OCI-LY3 (cell line): ENCODE data around the gene KARS1.

ENCODE experiments used
- H2AFZ ChIP-seq: fragments of 200-600, 300-600 bp; shearing (Covaris generic); 2 replicates; pipeline ENCODE4 v1.6.0; 2014; ENCODE audit warnings: antibody characterized with exemption, low read depth, low read length
- H3K27ac ChIP-seq: fragments of 200-600, 300-600 bp; sonication (generic); 2 replicates; pipeline ENCODE4 v1.5.1; 2014; ENCODE audit warnings: mild to moderate bottlenecking, low read length, moderate library complexity, mixed read lengths
- H3K27me3 ChIP-seq: fragments of 200-600, 300-600 bp; sonication (generic); 2 replicates; pipeline ENCODE4 v1.6.1; 2014; ENCODE audit warnings: low read depth, low read length, mixed read lengths
- H3K36me3 ChIP-seq: fragments of 200-600, 300-600 bp; sonication (generic); replicated peaks from 2 replicates; pipeline ENCODE3; 2014; ENCODE audit warnings: low read depth, low read length, mixed read lengths
- H3K4me1 ChIP-seq: fragments of 300-600, 200-600 bp; sonication (generic); 2 replicates; pipeline ENCODE4 v1.6.1; 2014; ENCODE audit warnings: low read length, mixed read lengths
- H3K4me2 ChIP-seq: fragments of 200-600, 300-600 bp; sonication (generic); 2 replicates; pipeline ENCODE4 v1.6.1; 2014; ENCODE audit warnings: low read length, mixed read lengths
- H3K4me3 ChIP-seq: fragments of 300-600, 200-600 bp; sonication (generic); 2 replicates; pipeline ENCODE4 v1.5.1; 2014; ENCODE audit warnings: antibody characterized with exemption, mild to moderate bottlenecking, low read length, moderate library complexity
- H3K79me2 ChIP-seq: fragments of 300-600, 200-600 bp; shearing (Covaris generic); 2 replicates; pipeline ENCODE4 v1.6.1; 2014; ENCODE audit warnings: mild to moderate bottlenecking, low read length, mixed read lengths
- H3K9ac ChIP-seq: fragments of 300-600, 200-600 bp; shearing (Covaris generic); 2 replicates; pipeline ENCODE4 v1.6.0; 2014; ENCODE audit warnings: mild to moderate bottlenecking, low read length, moderate library complexity
- H3K9me3 ChIP-seq: fragments of 200-600, 300-600 bp; shearing (Covaris generic); 2 replicates; pipeline ENCODE4 v1.6.1; 2014; ENCODE audit warnings: low read length, mixed read lengths; ENCODE audit not compliant: insufficient read depth
- H4K20me1 ChIP-seq: fragments of 200-600, 300-600 bp; sonication (generic); 2 replicates; pipeline ENCODE4 v1.6.1; 2016; ENCODE audit warnings: low read length, mixed read lengths; ENCODE audit not compliant: insufficient read depth
- EZH2phosphoT487 ChIP-seq: fragments of 200-600 bp; shearing (Covaris generic); IDR thresholded peaks from 2 replicates; pipeline ENCODE4 v1.6.1; 2018; ENCODE audit warnings: antibody characterized with exemption, mixed run types, low read depth
- TF ChIP-seq, protein P1 (sequence below): fragments of 200-600, 300-600 bp; sonication (generic); IDR thresholded peaks from 2 replicates; pipeline ENCODE4 v1.5.1; 2014; ENCODE audit warnings: antibody characterized with exemption, low read length, low read depth

The KARS1 gene

DNA sequence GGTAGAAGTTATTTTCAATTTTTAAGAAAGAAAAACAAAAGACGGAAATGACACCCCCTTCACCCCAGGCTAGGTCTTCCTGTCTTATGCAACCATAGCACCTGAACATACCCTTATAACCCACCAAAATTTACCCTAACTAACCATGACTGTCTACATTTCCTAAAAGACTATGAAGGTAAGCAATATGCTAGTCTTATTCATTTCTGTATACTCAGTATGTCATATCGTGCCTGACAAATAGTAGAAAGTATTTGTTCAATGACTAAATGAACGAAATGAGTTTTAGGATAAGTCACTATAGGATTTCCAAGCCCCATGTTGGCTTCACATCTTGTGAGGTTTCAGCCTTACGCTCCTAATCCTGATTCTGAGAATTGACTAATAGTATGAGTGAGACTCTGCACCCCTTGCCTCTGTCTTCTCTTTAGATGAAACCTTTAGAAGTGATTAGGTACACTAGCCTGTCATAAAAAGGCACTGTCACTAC, 30.9 kb downstream of the KARS1 start:
- Histone ChIP-seq H3K27me3 (no peaks in the 10 kb centered on the region), H3K9ac (no peak overlapping the region), H3K4me1 (peaks cover 24% of the 10 kb centered on the region), H3K79me2 (peaks cover under 1% of the 10 kb centered on the region; the same call in 1 of the 2 replicates), H3K4me2 (peak overlapping the region; percentile 59), H3K27ac (peak overlapping the region; percentile 63), H4K20me1 (no peaks in the 10 kb centered on the region), H3K36me3 (peaks cover 45% of the 10 kb centered on the region), H3K4me3 (peak overlapping the region; percentile 23; the same call in 1 of the 2 replicates), H3K9me3 (no peaks in the 10 kb centered on the region), H2AFZ (no peak overlapping the region)
- TF ChIP-seq, protein P1, sequence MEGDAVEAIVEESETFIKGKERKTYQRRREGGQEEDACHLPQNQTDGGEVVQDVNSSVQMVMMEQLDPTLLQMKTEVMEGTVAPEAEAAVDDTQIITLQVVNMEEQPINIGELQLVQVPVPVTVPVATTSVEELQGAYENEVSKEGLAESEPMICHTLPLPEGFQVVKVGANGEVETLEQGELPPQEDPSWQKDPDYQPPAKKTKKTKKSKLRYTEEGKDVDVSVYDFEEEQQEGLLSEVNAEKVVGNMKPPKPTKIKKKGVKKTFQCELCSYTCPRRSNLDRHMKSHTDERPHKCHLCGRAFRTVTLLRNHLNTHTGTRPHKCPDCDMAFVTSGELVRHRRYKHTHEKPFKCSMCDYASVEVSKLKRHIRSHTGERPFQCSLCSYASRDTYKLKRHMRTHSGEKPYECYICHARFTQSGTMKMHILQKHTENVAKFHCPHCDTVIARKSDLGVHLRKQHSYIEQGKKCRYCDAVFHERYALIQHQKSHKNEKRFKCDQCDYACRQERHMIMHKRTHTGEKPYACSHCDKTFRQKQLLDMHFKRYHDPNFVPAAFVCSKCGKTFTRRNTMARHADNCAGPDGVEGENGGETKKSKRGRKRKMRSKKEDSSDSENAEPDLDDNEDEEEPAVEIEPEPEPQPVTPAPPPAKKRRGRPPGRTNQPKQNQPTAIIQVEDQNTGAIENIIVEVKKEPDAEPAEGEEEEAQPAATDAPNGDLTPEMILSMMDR, result no peak
- TF ChIP-seq EZH2phosphoT487, result no peak

DNA sequence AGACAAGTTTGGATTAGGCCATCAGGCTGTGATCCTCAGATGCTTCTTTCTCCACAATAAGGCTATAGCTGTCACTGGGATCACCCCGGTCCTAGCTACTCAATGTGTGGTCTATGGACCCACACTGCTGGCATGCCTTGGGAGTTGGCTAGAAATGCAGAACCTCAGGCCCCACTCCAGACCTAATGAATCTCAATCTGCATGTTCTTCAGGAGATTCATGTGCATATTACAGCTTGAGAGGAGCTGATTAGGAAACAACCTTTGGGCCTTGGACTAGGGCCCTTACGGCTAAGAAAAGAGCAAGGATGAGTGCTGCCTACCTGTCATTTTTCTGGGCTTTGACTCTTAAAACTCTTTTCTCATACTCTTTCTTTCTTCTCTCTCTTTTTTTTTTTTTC, 31.8 kb downstream of the KARS1 start:
- TF ChIP-seq, protein P1, result no peak
- TF ChIP-seq EZH2phosphoT487, result no peak

DNA sequence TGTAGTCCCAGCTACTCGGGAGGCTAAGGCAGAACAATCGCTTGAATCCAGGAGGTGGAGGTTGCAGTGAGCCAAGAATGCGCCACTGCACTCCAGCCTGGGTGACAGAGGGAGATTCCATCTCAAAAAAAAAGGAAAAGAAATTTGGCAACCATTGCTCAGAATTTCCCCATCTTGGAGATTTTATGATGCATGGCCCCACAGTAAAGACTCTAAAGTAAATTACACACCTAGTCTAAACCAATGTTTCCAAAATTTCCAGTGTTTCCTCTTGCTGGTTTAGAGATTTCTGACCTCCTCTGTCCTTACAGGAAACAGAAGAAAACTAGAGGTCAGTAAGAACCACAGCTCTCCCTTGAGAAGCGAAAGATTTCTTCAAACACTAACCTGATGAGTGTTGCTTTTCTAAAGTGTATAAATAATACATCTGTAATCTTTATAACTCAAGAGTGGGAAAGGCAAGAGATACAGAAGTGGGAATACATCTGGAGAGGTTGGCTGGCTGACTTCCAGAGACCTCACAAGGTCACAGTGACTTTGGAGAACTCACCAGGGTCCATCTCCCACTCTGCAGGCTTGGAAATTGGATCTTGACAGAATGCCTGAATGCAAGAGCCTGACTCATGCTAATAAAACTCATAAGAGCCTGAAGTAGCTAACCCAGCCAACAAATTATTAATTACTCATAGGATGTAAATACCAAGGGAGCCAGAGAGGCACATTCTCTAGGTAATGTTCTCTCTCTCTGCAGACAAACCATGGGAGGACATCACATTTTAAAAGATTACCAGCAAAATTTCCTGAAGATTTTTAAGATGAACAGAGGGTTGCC, 33.2 kb downstream of the KARS1 start:
- Histone ChIP-seq H4K20me1 (no peaks in the 10 kb centered on the region), H3K79me2 (no peaks in the 10 kb centered on the region), H3K4me2 (no peak overlapping the region), H2AFZ (no peak overlapping the region), H3K4me1 (peaks cover 22% of the 10 kb centered on the region), H3K9me3 (no peaks in the 10 kb centered on the region), H3K4me3 (no peak overlapping the region), H3K9ac (no peak overlapping the region), H3K27ac (no peak overlapping the region), H3K36me3 (peaks cover 47% of the 10 kb centered on the region), H3K27me3 (no peaks in the 10 kb centered on the region)
- no peak for TF ChIP-seq EZH2phosphoT487
- TF ChIP-seq, protein P1, result no peak

More for the DNA sequence above, 31.8 kb downstream of the KARS1 start:
- Histone ChIP-seq H4K20me1 (no peaks in the 10 kb centered on the region), H3K36me3 (peaks cover 50% of the 10 kb centered on the region), H2AFZ (no peak overlapping the region), H3K9ac (no peak overlapping the region), H3K79me2 (no peaks in the 10 kb centered on the region), H3K9me3 (no peaks in the 10 kb centered on the region), H3K4me1 (peaks cover 22% of the 10 kb centered on the region), H3K27ac (no peak overlapping the region), H3K4me2 (no peak overlapping the region), H3K4me3 (no peak overlapping the region), H3K27me3 (no peaks in the 10 kb centered on the region)

DNA sequence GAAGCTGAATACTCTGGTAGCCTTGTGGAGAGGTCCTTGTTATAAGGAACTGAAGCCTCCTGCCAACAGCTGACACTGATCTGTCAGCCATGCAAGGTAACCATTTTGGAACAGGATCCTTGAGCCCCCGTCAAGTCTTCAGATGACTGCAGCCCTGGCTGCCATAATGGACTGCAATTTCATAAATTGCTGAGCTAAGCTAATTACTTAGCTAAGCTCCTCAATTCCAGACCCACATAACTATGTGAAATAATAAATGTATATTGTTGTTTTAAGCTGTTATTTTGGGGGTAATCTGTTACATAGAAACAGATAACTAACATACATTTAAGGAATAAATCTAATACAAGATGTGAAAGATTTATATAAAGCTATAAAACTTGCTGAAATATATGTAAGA, 41.0 kb downstream of the KARS1 start:
- no peak overlapping the region for H3K27ac ChIP-seq
- H3K79me2 ChIP-seq, result no peaks in the 10 kb centered on the region
- no peak overlapping the region for H2AFZ ChIP-seq
- H3K9me3 ChIP-seq, result peaks cover 7% of the 10 kb centered on the region; the same call in 1 of the 2 replicates
- H3K4me2 ChIP-seq, result no peak overlapping the region
- peaks cover 4% of the 10 kb centered on the region; the same call in 1 of the 2 replicates for H3K4me1 ChIP-seq
- TF ChIP-seq, protein P1, result no peak
- no peak for TF ChIP-seq EZH2phosphoT487
- H3K36me3 ChIP-seq, result peaks cover 49% of the 10 kb centered on the region
- no peaks in the 10 kb centered on the region for H4K20me1 ChIP-seq
- no peak overlapping the region for H3K4me3 ChIP-seq
- H3K9ac ChIP-seq, result no peak overlapping the region
- no peaks in the 10 kb centered on the region for H3K27me3 ChIP-seq
